Measurements from ENCODE around the gene LDAH. TPM values are rescaled to one million over a fixed set of nuclear protein-coding genes. Genes with fewer than 3 reads are reported as not detected.
"Not testable (repeated sequence)": the region's sequence is repeated elsewhere in the genome, so short reads cannot be mapped to it uniquely, and the experiment has no call there.

The LDAH gene
- total and polyA plus RNA-seq, 3 experiments from 2014 or later: 12.7 to 32.1 (median 31.6) TPM

GRCh38 chr2:20728114-20728758, 94.7 kb downstream of the LDAH start:
- POLR2A ChIA-PET: no interaction called here
- H3K36me3 Mint-ChIP-seq: peaks cover 6 to 28% (median 16%) of the 10 kb centered on the region in 3 donors
- peak overlapping the region in 2 of 8 donors; percentile 13 to 14 for H3K27ac Mint-ChIP-seq

GRCh38 chr2:20726913-20727312, 96.0 kb downstream of the LDAH start:
- H3K36me3 Mint-ChIP-seq: peaks cover 8 to 28% (median 26%) of the 10 kb centered on the region in 3 donors
- no peaks in the 10 kb centered on the region for H3K4me1 Mint-ChIP-seq
- no peak overlapping the region for H3K4me3 Mint-ChIP-seq
- no peak overlapping the region for H3K27ac ChIP-seq (ENCODE audit: low read depth, low read length)
- no peaks in the 10 kb centered on the region for H3K27me3 Mint-ChIP-seq
- no peaks in the 10 kb centered on the region for H3K4me1 ChIP-seq (ENCODE audit: insufficient read depth, low read length)
- H3K9me3 Mint-ChIP-seq: peaks cover 0 to 1% (median 0%) of the 10 kb centered on the region in 5 donors
- no peak overlapping the region for H3K27ac Mint-ChIP-seq
- CTCF ChIA-PET: no interaction called here
- no peaks in the 10 kb centered on the region for H3K9me3 ChIP-seq (ENCODE audit: low read length)
- no peak overlapping the region for H3K4me3 ChIP-seq (ENCODE audit: low read length)
- no peaks in the 10 kb centered on the region for H3K27me3 ChIP-seq (ENCODE audit: insufficient read depth, low read length, poor library complexity, severe bottlenecking)
- H3K36me3 ChIP-seq (ENCODE audit: insufficient read depth, low read length): no peaks in the 10 kb centered on the region
- DNase-seq: no peak
- POLR2A ChIA-PET: no interaction called here

More at GRCh38 chr2:20728114-20728758, 94.7 kb downstream of the LDAH start:
- Histone ChIP-seq H3K4me3 (ENCODE audit: low read length) (no peak overlapping the region), H3K9me3 (ENCODE audit: low read length) (no peaks in the 10 kb centered on the region), H3K4me1 (ENCODE audit: insufficient read depth, low read length) (no peaks in the 10 kb centered on the region), H3K27me3 (ENCODE audit: insufficient read depth, low read length, poor library complexity, severe bottlenecking) (no peaks in the 10 kb centered on the region), H3K27ac (ENCODE audit: low read depth, low read length) (no peak overlapping the region), H3K36me3 (ENCODE audit: insufficient read depth, low read length) (no peaks in the 10 kb centered on the region)
- Mint-ChIP-seq H3K4me1 (no peaks in the 10 kb centered on the region), H3K4me3 (no peak overlapping the region), H3K27me3 (no peaks in the 10 kb centered on the region), H3K9me3 (peaks cover 0 to 1% (median 0%) of the 10 kb centered on the region in 5 donors)
- no peak for DNase-seq
- CTCF ChIA-PET: no interaction called here

GRCh38 chr2:20725782-20726181, 97.1 kb downstream of the LDAH start:
- peaks cover 0 to 2% (median under 1%) of the 10 kb centered on the region in 5 donors for H3K9me3 Mint-ChIP-seq
- POLR2A ChIA-PET: no interaction called here
- H3K4me3 Mint-ChIP-seq: no peak overlapping the region
- H3K27me3 Mint-ChIP-seq: no peaks in the 10 kb centered on the region
- H3K4me3 ChIP-seq (ENCODE audit: low read length): no peak overlapping the region
- H3K36me3 Mint-ChIP-seq: peaks cover 10 to 36% (median 24%) of the 10 kb centered on the region in 3 donors
- H3K27me3 ChIP-seq (ENCODE audit: insufficient read depth, low read length, poor library complexity, severe bottlenecking): no peaks in the 10 kb centered on the region
- H3K9me3 ChIP-seq (ENCODE audit: low read length): no peaks in the 10 kb centered on the region
- no peak overlapping the region for H3K27ac Mint-ChIP-seq
- H3K4me1 Mint-ChIP-seq: peaks cover 4 to 5% (median 5%) of the 10 kb centered on the region in 3 donors
- CTCF ChIA-PET: no interaction called here
- no peak for DNase-seq
- no peaks in the 10 kb centered on the region for H3K36me3 ChIP-seq (ENCODE audit: insufficient read depth, low read length)
- no peaks in the 10 kb centered on the region for H3K4me1 ChIP-seq (ENCODE audit: insufficient read depth, low read length)
- H3K27ac ChIP-seq (ENCODE audit: low read depth, low read length): no peak overlapping the region

GRCh38 chr2:20724500-20725053, 98.3 kb downstream of the LDAH start:
- Mint-ChIP-seq H3K4me1 (peaks cover 5 to 12% (median 10%) of the 10 kb centered on the region in 3 donors), H3K9me3 (peaks cover 0 to 8% (median 1%) of the 10 kb centered on the region in 5 donors), H3K36me3 (peaks cover 13 to 44% (median 25%) of the 10 kb centered on the region in 3 donors), H3K27me3 (no peaks in the 10 kb centered on the region), H3K4me3 (no peak overlapping the region), H3K27ac (peak overlapping the region in 2 of 8 donors; percentile 43 to 67)
- ChIA-PET CTCF (no interaction called here), POLR2A (no interaction called here)
- no peak overlapping the region for H3K27ac ChIP-seq (ENCODE audit: low read depth, low read length)
- no peak overlapping the region for H3K4me3 ChIP-seq (ENCODE audit: low read length)
- no peaks in the 10 kb centered on the region for H3K36me3 ChIP-seq (ENCODE audit: insufficient read depth, low read length)
- no peak for DNase-seq
- no peaks in the 10 kb centered on the region for H3K27me3 ChIP-seq (ENCODE audit: insufficient read depth, low read length, poor library complexity, severe bottlenecking)
- H3K4me1 ChIP-seq (ENCODE audit: insufficient read depth, low read length): no peaks in the 10 kb centered on the region
- no peaks in the 10 kb centered on the region for H3K9me3 ChIP-seq (ENCODE audit: low read length)

- ChIA-PET POLR2A (no interaction called here), CTCF (no interaction called here)
- no peak overlapping the region for H3K4me3 ChIP-seq (ENCODE audit: low read length)
- Mint-ChIP-seq H3K27me3 (no peaks in the 10 kb centered on the region), H3K4me3 (no peak overlapping the region), H3K4me1 (peaks cover 7 to 12% (median 10%) of the 10 kb centered on the region in 3 donors), H3K27ac (no peak overlapping the region), H3K36me3 (peaks cover 15 to 53% (median 23%) of the 10 kb centered on the region in 3 donors), H3K9me3 (peaks cover 0 to 9% (median 6%) of the 10 kb centered on the region in 5 donors)
- no peak overlapping the region for H3K27ac ChIP-seq (ENCODE audit: low read depth, low read length)
- no peaks in the 10 kb centered on the region for H3K4me1 ChIP-seq (ENCODE audit: insufficient read depth, low read length)
- H3K36me3 ChIP-seq (ENCODE audit: insufficient read depth, low read length): no peaks in the 10 kb centered on the region
- H3K27me3 ChIP-seq (ENCODE audit: insufficient read depth, low read length, poor library complexity, severe bottlenecking): no peaks in the 10 kb centered on the region
- no peaks in the 10 kb centered on the region for H3K9me3 ChIP-seq (ENCODE audit: low read length)
- no peak for DNase-seq
Measured at GRCh38 chr2:20723543-20723942, 99.4 kb downstream of the LDAH start.

GRCh38 chr2:20722592-20723240, 100.2 kb downstream of the LDAH start:
- Histone ChIP-seq H3K4me3 (ENCODE audit: low read length) (no peak overlapping the region), H3K9me3 (ENCODE audit: low read length) (no peaks in the 10 kb centered on the region), H3K4me1 (ENCODE audit: insufficient read depth, low read length) (no peaks in the 10 kb centered on the region), H3K36me3 (ENCODE audit: insufficient read depth, low read length) (no peaks in the 10 kb centered on the region), H3K27ac (ENCODE audit: low read depth, low read length) (no peak overlapping the region), H3K27me3 (ENCODE audit: insufficient read depth, low read length, poor library complexity, severe bottlenecking) (no peaks in the 10 kb centered on the region)
- ChIA-PET CTCF (no interaction called here), POLR2A (no interaction called here)
- Mint-ChIP-seq H3K4me1 (peaks cover 7 to 12% (median 10%) of the 10 kb centered on the region in 3 donors), H3K27ac (no peak overlapping the region), H3K36me3 (peaks cover 20 to 62% (median 30%) of the 10 kb centered on the region in 3 donors), H3K9me3 (peaks cover 0 to 17% (median 13%) of the 10 kb centered on the region in 5 donors), H3K27me3 (no peaks in the 10 kb centered on the region), H3K4me3 (no peak overlapping the region)
- no peak for DNase-seq

GRCh38 chr2:20717641-20718040, 105.3 kb downstream of the LDAH start:
- no peak for DNase-seq
- Histone ChIP-seq H3K4me1 (ENCODE audit: insufficient read depth, low read length) (no peaks in the 10 kb centered on the region), H3K27me3 (ENCODE audit: insufficient read depth, low read length, poor library complexity, severe bottlenecking) (no peaks in the 10 kb centered on the region), H3K27ac (ENCODE audit: low read depth, low read length) (no peak overlapping the region), H3K36me3 (ENCODE audit: insufficient read depth, low read length) (no peaks in the 10 kb centered on the region), H3K9me3 (ENCODE audit: low read length) (no peaks in the 10 kb centered on the region), H3K4me3 (ENCODE audit: low read length) (no peak overlapping the region)
- H3K9me3 Mint-ChIP-seq: peaks cover 3 to 23% (median 18%) of the 10 kb centered on the region in 5 donors
- no peak overlapping the region for H3K4me3 Mint-ChIP-seq
- H3K4me1 Mint-ChIP-seq: peaks cover 13 to 37% (median 32%) of the 10 kb centered on the region in 3 donors
- peaks cover 36 to 89% (median 42%) of the 10 kb centered on the region in 3 donors for H3K36me3 Mint-ChIP-seq
- no peaks in the 10 kb centered on the region for H3K27me3 Mint-ChIP-seq
- H3K27ac Mint-ChIP-seq: no peak overlapping the region
- CTCF ChIA-PET: no interaction called here
- POLR2A ChIA-PET: no interaction called here

GRCh38 chr2:20716164-20716563, 106.7 kb downstream of the LDAH start:
- H3K27me3 Mint-ChIP-seq; DNase-seq; H3K27ac ChIP-seq (ENCODE audit: low read depth, low read length); H3K4me3 Mint-ChIP-seq; H3K4me1 ChIP-seq (ENCODE audit: insufficient read depth, low read length); H3K27ac Mint-ChIP-seq; H3K27me3 ChIP-seq (ENCODE audit: insufficient read depth, low read length, poor library complexity, severe bottlenecking); H3K9me3 ChIP-seq (ENCODE audit: low read length); POLR2A ChIA-PET; CTCF ChIA-PET; H3K4me3 ChIP-seq (ENCODE audit: low read length); H3K36me3 ChIP-seq (ENCODE audit: insufficient read depth, low read length): not testable (repeated sequence)
- H3K36me3 Mint-ChIP-seq: peaks cover 40 to 84% (median 46%) of the 10 kb centered on the region in 3 donors
- peaks cover 3 to 23% (median 18%) of the 10 kb centered on the region in 5 donors for H3K9me3 Mint-ChIP-seq
- peaks cover 11 to 40% (median 34%) of the 10 kb centered on the region in 3 donors for H3K4me1 Mint-ChIP-seq
